Mucosa of descending colon (tissue), 3 donors: ENCODE results near the gene CCNI. TPM values are rescaled to one million over a fixed set of nuclear protein-coding genes. Genes with fewer than 3 reads are reported as not detected.

Source experiments
- ATAC-seq: fragments of 200-7000 bp; cut with Tn5 transposase; one replicate; pipeline ENCODE4 v1.9.1; 2020; ENCODE audit warnings: mild to moderate bottlenecking, moderate library complexity
- DNase-seq, 3 donors: peaks; one replicate each; pipeline ENCODE4 v3.0.0-alpha.2; 2020
- H3K36me3 ChIP-seq: fragments of 200-600 bp; one replicate; pipeline ENCODE4 v1.8.0; 2021; ENCODE audit warnings: low read depth, mild to moderate bottlenecking
- H3K4me1 ChIP-seq: fragments of 200-600 bp; one replicate; pipeline ENCODE4 v1.8.0; 2021; ENCODE audit warnings: low read depth, mild to moderate bottlenecking
- H3K4me3 ChIP-seq: fragments of 200-600 bp; one replicate; pipeline ENCODE4 v1.8.0; 2021; ENCODE audit warnings: mild to moderate bottlenecking
- H3K9me3 ChIP-seq: fragments of 200-600 bp; one replicate; pipeline ENCODE4 v1.8.0; 2021; ENCODE audit warnings: mild to moderate bottlenecking
- CTCF ChIP-seq: fragments of 200-600 bp; IDR thresholded peaks from one replicate; pipeline ENCODE4 v1.8.0; 2022; ENCODE audit warnings: antibody characterized with exemption, mild to moderate bottlenecking
- intact Hi-C, 2 donors: fragments of 100-400 bp; cut with DNase I in 1 of 2; cut with micrococcal nuclease in 1 of 2; formaldehyde crosslinking; loops; one replicate each; pipeline versions ENCODE4 v1.11.0 to v1.11.1; 2022; cut with DNase I, micrococcal nuclease
- total RNA-seq, 3 donors: library from RNA; stranded (reverse); fragmentation: NEBNext Ultra II Directional in 2 of 3; extraction: Animal tissue kit (Norgen Biotek cat#: 25700) in 2 of 3; gene quantifications; one replicate each; pipeline versions ENCODE4 v1.2.1 to v1.2.4, GENCODE V29; 2021 to 2023
- donor health status: DM: no; HTN: no; CAD: no; lungs with moderate emphysema.
- donor health status: DM: no; HTN: no; CAD: no.
- donor health status: DM: no; HTN: yes; CAD: no.

CCNI gene
- total RNA-seq, 3 donors from 2014 or later: 175 to 323 (median 190) TPM

- H3K36me3 ChIP-seq: no peaks in the 10 kb centered on the region
Observed at GRCh38 chr4:77015390-77015789, 60.4 kb downstream of the CCNI start.

DNA sequence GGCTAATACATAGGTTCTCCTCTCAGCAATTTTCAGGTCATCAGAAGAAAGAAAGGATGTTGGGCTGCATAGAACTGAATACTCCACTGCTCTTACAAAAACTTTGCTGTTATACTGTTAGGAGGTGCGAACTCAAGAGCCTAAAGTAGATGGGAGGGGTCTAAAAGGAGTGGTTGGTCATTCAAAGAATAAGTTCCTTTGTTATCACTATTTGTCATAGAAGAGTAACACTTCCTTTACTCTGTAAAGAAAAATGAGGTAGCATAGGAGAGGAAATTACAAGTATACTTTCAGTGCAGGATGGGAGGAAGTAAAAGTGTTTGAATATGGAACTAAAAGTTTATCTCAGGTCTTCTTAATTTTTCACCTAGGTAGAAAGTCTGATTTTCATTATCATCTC is 61.5 kb downstream of the CCNI start:
- no peak for ATAC-seq
- intact Hi-C loops: no loop called here
- DNase-seq: no peak
- no peak for TF ChIP-seq CTCF
- Histone ChIP-seq H3K4me3 (no peak overlapping the region), H3K36me3 (no peaks in the 10 kb centered on the region), H3K9me3 (no peaks in the 10 kb centered on the region), H3K4me1 (peaks cover 4% of the 10 kb centered on the region)

More at GRCh38 chr4:77015390-77015789, 60.4 kb downstream of the CCNI start:
- Histone ChIP-seq H3K4me1 (peaks cover 4% of the 10 kb centered on the region), H3K4me3 (no peak overlapping the region), H3K9me3 (no peaks in the 10 kb centered on the region)
- intact Hi-C loops: no loop called here
- DNase-seq (no peak), ATAC-seq (no peak)
- no peak for TF ChIP-seq CTCF

DNA sequence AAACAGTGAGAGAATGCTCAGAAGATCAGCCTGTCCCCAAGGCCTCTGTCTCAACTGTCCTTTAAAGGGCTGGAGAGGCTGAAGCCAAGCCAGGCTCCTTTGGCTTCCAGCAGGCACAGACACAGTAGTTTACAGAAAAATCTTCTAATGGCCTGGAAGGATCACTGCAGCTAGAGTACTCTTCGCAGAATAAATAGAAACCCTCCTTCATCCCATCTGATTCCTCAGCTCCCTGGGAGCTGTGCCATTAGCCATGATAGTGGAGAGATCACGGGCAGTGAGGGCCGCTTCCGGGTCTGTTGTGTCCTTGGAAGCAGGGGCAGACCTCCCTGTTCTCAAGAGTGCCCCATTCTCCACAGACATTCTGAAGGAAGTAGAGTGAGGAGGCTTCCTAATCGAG is 63.1 kb downstream of the CCNI start:
- intact Hi-C loops: no loop called here
- peak; percentile 20 for ATAC-seq
- no peak overlapping the region for H3K4me3 ChIP-seq
- H3K9me3 ChIP-seq: no peaks in the 10 kb centered on the region
- H3K36me3 ChIP-seq: no peaks in the 10 kb centered on the region
- peaks cover 4% of the 10 kb centered on the region for H3K4me1 ChIP-seq
- TF ChIP-seq CTCF: no peak
- DNase-seq: no peak

DNA sequence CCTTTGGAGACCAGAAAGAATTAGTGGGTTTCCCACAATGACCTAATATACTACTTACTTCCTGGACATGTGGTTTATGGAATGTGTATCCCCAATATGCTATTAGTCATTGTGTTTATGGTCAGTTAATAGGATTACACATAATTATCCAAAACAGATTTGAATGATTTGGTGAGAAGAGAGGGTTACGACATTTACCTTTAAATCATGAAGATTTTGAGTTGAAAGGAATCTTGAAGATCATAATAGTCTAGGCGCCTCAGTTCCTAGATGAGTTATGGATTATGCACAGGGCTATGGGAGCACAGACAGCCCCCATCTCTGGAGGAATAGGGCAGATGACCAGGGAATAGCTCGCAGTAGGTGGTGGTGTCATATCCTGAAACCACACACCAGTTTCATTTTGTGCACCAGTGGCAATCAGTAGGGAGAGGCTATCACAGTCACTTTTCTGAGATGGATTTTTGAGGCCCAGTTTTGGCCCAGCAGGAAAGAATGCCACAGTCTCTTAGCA is 64.9 kb downstream of the CCNI start:
- intact Hi-C loops: no loop called here
- ATAC-seq: no peak
- Histone ChIP-seq H3K4me1 (peaks cover 4% of the 10 kb centered on the region), H3K9me3 (no peaks in the 10 kb centered on the region), H3K36me3 (no peaks in the 10 kb centered on the region), H3K4me3 (no peak overlapping the region)
- TF ChIP-seq CTCF: no peak
- DNase-seq: no peak

GRCh38 chr4:77009511-77010115 is 66.2 kb downstream of the CCNI start:
- H3K4me3 ChIP-seq: no peak overlapping the region
- no peaks in the 10 kb centered on the region for H3K9me3 ChIP-seq
- no peak for ATAC-seq
- DNase-seq: no peak
- no peaks in the 10 kb centered on the region for H3K36me3 ChIP-seq
- no peak for TF ChIP-seq CTCF
- peaks cover 4% of the 10 kb centered on the region for H3K4me1 ChIP-seq
- intact Hi-C loops: no loop called here
